Activated CD8-positive, alpha-beta T cell treated with anti-CD3 and anti-CD28 coated beads for 36 hours (primary cell): ENCODE data around the gene ELP5. TPM values are rescaled to one million over a fixed set of nuclear protein-coding genes. Genes with fewer than 3 reads are reported as not detected.
A peak's percentile ranks its signal among the peaks of the same experiment; 100 is the strongest.

ENCODE experiments used
- ATAC-seq: fragments of 200-7000 bp; cut with Tn5 transposase; one replicate; pipeline ENCODE4 v1.10.0; 2021; ENCODE audit warnings: mild to moderate bottlenecking, moderate library complexity
- CTCF ChIA-PET: fragments of 350-600 bp; sonication (Branson Sonifier 250); formaldehyde crosslinking; loops from one replicate; lab custom pipeline; 2021; ENCODE audit warnings: antibody characterized with exemption; lab: Charles Lee
- POLR2A ChIA-PET: fragments of 350-600 bp; sonication (Branson Sonifier 250); formaldehyde crosslinking; loops from one replicate; lab custom pipeline; 2021; ENCODE audit warnings: antibody characterized with exemption; lab: Charles Lee
- DNase-seq: peaks from one replicate; pipeline ENCODE4 v3.0.0-alpha.2; 2020
- H3K27ac Mint-ChIP-seq: one replicate; pipeline ENCODE4 v1.8.0; 2021; ENCODE audit warnings: mild to moderate bottlenecking, mixed read lengths
- H3K27me3 Mint-ChIP-seq: one replicate; pipeline ENCODE4 v1.8.0; 2021; ENCODE audit warnings: mixed read lengths
- H3K36me3 Mint-ChIP-seq: one replicate; pipeline ENCODE4 v1.8.0; 2021; ENCODE audit warnings: low read depth, mixed read lengths
- H3K4me1 Mint-ChIP-seq: one replicate; pipeline ENCODE4 v1.8.0; 2021; ENCODE audit warnings: low read depth, mixed read lengths
- H3K4me3 Mint-ChIP-seq: one replicate; pipeline ENCODE4 v1.8.0; 2021; ENCODE audit warnings: mild to moderate bottlenecking, moderate library complexity, mixed read lengths
- H3K9me3 Mint-ChIP-seq: one replicate; pipeline ENCODE4 v1.8.0; 2021; ENCODE audit warnings: mixed read lengths
- CTCF ChIP-seq: fragments of 200-600 bp; IDR thresholded peaks from one replicate; pipeline ENCODE4 v1.8.0; 2022; ENCODE audit warnings: antibody characterized with exemption, mild to moderate bottlenecking
- intact Hi-C: fragments of 100-400 bp; cut with micrococcal nuclease; formaldehyde crosslinking; loops from one replicate; pipeline ENCODE4 v1.10.0; 2022
- total RNA-seq, 2 experiments: library from RNA; stranded (reverse); gene quantifications; one replicate each; pipeline ENCODE4 v1.2.3, GENCODE V29; 2021

ELP5 gene
- total RNA-seq, 2 experiments from 2014 or later: 80.2 to 85.4 TPM

- Mint-ChIP-seq H3K9me3 (no peaks in the 10 kb centered on the region), H3K4me1 (peaks cover 19% of the 10 kb centered on the region), H3K27ac (peak overlapping the region; percentile 34), H3K36me3 (no peaks in the 10 kb centered on the region), H3K27me3 (peaks cover 16% of the 10 kb centered on the region), H3K4me3 (peak overlapping the region; percentile 73)
- ATAC-seq: peak; percentile 85
- CTCF ChIA-PET: interaction anchor here (0.5 to 10.3 kb wide), 14 partner anchors 10 to 437 kb away, joined by 3 to 144 read pairs (median 5); partner anchors contain the start of genes DNAH2, FXR2 and TMEM95
- TF ChIP-seq CTCF: peak; percentile 79
- POLR2A ChIA-PET: interaction anchor here (0.5 to 2.6 kb wide), 12 partner anchors 9 to 347 kb away, joined by 3 to 15 read pairs (median 4); partner anchors contain the start of genes ACAP1, GABARAP and SAT2
- peak; percentile 92 for DNase-seq
- intact Hi-C loops: loop anchor here (2.0 kb wide), 1 partner anchor 14 kb away; the partner anchor contains the start of gene YBX2
Observed at GRCh38 chr17:7280519-7281073, 28.6 kb downstream of the ELP5 start.

- peaks cover 19% of the 10 kb centered on the region for H3K4me1 Mint-ChIP-seq
- ChIA-PET POLR2A (interaction anchor here (0.5 to 2.6 kb wide), 14 partner anchors 9 to 155 kb away, joined by 3 to 15 read pairs (median 4); partner anchors contain the start of gene ACAP1), CTCF (interaction anchor here (0.7 to 10.3 kb wide), 11 partner anchors 11 to 436 kb away, joined by 3 to 144 read pairs (median 6); partner anchors contain the start of genes ACAP1, DNAH2 and TMEM95)
- no peaks in the 10 kb centered on the region for H3K9me3 Mint-ChIP-seq
- H3K27me3 Mint-ChIP-seq: peaks cover 16% of the 10 kb centered on the region
- no peaks in the 10 kb centered on the region for H3K36me3 Mint-ChIP-seq
- H3K27ac Mint-ChIP-seq: peak within 1 kb of the TSS; percentile 57
- peak; percentile 94 for DNase-seq
- ATAC-seq: peak; percentile 85
- no peak for TF ChIP-seq CTCF
- H3K4me3 Mint-ChIP-seq: peak within 1 kb of the TSS; percentile 73
- intact Hi-C loops: loop anchor here (2.0 kb wide), 1 partner anchor 13 kb away; the partner anchor contains the start of gene YBX2
Observed at GRCh38 chr17:7281074-7281952, 29.3 kb downstream of the ELP5 start, which contains the start of gene SLC2A4. Gene SLC2A4, plus strand, starts transcription at chr17:7281718. Its CDS starts 217 bp downstream, at chr17:7281935.

GRCh38 chr17:7281953-7282751 lies 30.1 kb downstream of the ELP5 start:
- Mint-ChIP-seq H3K4me1 (peaks cover 19% of the 10 kb centered on the region), H3K36me3 (no peaks in the 10 kb centered on the region), H3K9me3 (no peaks in the 10 kb centered on the region), H3K4me3 (peak overlapping the region; percentile 73), H3K27ac (no peak overlapping the region), H3K27me3 (peaks cover 16% of the 10 kb centered on the region)
- ATAC-seq (no peak), DNase-seq (no peak)
- ChIA-PET CTCF (interaction anchor here (0.9 to 10.3 kb wide), 8 partner anchors 10 to 435 kb away, joined by 3 to 144 read pairs (median 5); partner anchors contain the start of gene DNAH2), POLR2A (interaction anchor here (0.7 to 2.6 kb wide), 12 partner anchors 8 to 405 kb away, joined by 3 to 15 read pairs (median 4); partner anchors contain the start of genes GPS2 and TP53)
- intact Hi-C loops: loop anchor here (2.0 kb wide), 1 partner anchor 13 kb away; the partner anchor contains the start of gene YBX2
- TF ChIP-seq CTCF: no peak

- H3K4me1 Mint-ChIP-seq: peaks cover 19% of the 10 kb centered on the region
- DNase-seq (no peak), ATAC-seq (no peak)
- no peaks in the 10 kb centered on the region for H3K36me3 Mint-ChIP-seq
- H3K4me3 Mint-ChIP-seq: peak overlapping the region; percentile 24
- H3K9me3 Mint-ChIP-seq: no peaks in the 10 kb centered on the region
- intact Hi-C loops: no loop called here
- ChIA-PET POLR2A (interaction anchor here (0.7 to 2.6 kb wide), 10 partner anchors 9 to 404 kb away, joined by 3 to 15 read pairs (median 4); partner anchors contain the start of genes GPS2 and TP53), CTCF (interaction anchor here (0.9 to 10.3 kb wide), 4 partner anchors 9 to 73 kb away, joined by 3 to 144 read pairs (median 9); no protein-coding TSS in a partner anchor)
- peaks cover 16% of the 10 kb centered on the region for H3K27me3 Mint-ChIP-seq
- TF ChIP-seq CTCF: no peak
- H3K27ac Mint-ChIP-seq: no peak overlapping the region
Observed at GRCh38 chr17:7282752-7283321, 30.8 kb downstream of the ELP5 start.
